ENCODE data around the gene HYAL2. TPM values are rescaled to one million over a fixed set of nuclear protein-coding genes. Genes with fewer than 3 reads are reported as not detected.

Gene HYAL2
- total RNA-seq, 1 experiment from 2014 or later = 30.1 TPM

DNA sequence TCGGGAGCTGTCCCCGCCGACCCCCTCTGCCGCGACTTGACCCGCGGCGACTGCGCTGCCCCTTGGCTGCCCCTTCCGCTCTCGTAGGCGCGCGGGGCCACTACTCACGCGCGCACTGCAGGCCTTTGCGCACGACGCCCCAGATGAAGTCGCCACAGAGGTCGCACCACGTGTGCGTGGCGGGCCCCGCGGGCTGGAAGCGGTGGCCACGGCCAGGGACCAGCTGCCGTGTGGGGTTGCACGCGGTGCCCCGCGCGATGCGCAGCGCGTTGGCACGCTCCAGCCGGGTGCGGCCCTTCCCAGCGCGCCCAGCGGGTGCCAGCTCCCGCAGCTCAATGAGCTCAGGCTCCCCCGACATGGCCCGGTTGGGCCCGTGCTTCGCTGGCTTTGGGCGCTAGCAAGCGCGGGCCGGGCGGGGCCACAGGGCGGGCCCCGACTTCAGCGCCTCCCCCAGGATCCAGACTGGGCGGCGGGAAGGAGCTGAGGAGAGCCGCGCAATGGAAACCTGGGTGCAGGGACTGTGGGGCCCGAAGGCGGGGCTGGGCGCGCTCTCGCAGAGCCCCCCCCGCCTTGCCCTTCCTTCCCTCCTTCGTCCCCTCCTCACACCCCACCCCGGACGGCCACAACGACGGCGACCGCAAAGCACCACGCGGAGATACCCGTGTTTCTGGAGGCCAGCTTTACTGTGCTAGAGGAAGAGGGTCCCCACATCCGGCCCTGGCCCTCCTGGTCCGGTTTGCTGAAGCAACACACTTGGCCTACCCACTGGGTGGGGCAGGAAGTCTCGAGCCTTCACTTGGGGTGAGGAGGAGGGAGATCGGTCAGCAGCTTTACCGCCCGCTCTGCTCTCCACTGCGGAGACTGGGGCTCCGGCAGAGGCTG lies 18.1 kb upstream of the HYAL2 start, which contains the start of gene RASSF1:
RASSF1 (minus strand) TSS at position 389 of the 882 bp plus-strand sequence; CDS start at position 358, 31 bp downstream.
- peaks cover 12% of the 10 kb centered on the region for H3K4me1 ChIP-seq
- Mint-ChIP-seq H3K9me3 (ENCODE audit: unreplicated experiment) (no peaks in the 10 kb centered on the region), H3K4me1 (ENCODE audit: low read depth, unreplicated experiment) (peaks cover 12% of the 10 kb centered on the region), H3K27me3 (ENCODE audit: insufficient read depth, unreplicated experiment) (no peaks in the 10 kb centered on the region), H3K36me3 (ENCODE audit: insufficient read depth, unreplicated experiment) (peaks cover 23% of the 10 kb centered on the region), H3K4me3 (ENCODE audit: unreplicated experiment) (peak within 1 kb of the TSS; percentile 15), H3K27ac (ENCODE audit: unreplicated experiment) (no peak within 1 kb of the TSS)
- BruUV-seq (replicated peaks) = no TSS peak
- peak in 1 of 2 experiments; percentile 34 for DNase-seq
- ChIA-PET CTCF (interaction anchor here (0.9 kb wide), 1 partner anchor 11 kb away, joined by 3 read pairs; no protein-coding TSS in a partner anchor), POLR2A (no interaction called here)
- intact Hi-C loops (cut with micrococcal nuclease; ENCODE audit: unreplicated experiment) = no loop called here
- H3K9me3 ChIP-seq = no peaks in the 10 kb centered on the region
- no peaks in the 10 kb centered on the region for H3K36me3 ChIP-seq (ENCODE audit: control insufficient read depth, insufficient read depth, low read length)
- TF ChIP-seq, protein P1, sequence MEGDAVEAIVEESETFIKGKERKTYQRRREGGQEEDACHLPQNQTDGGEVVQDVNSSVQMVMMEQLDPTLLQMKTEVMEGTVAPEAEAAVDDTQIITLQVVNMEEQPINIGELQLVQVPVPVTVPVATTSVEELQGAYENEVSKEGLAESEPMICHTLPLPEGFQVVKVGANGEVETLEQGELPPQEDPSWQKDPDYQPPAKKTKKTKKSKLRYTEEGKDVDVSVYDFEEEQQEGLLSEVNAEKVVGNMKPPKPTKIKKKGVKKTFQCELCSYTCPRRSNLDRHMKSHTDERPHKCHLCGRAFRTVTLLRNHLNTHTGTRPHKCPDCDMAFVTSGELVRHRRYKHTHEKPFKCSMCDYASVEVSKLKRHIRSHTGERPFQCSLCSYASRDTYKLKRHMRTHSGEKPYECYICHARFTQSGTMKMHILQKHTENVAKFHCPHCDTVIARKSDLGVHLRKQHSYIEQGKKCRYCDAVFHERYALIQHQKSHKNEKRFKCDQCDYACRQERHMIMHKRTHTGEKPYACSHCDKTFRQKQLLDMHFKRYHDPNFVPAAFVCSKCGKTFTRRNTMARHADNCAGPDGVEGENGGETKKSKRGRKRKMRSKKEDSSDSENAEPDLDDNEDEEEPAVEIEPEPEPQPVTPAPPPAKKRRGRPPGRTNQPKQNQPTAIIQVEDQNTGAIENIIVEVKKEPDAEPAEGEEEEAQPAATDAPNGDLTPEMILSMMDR (IDR thresholded peaks at IDR 0.05; ENCODE audit: insufficient read depth in 1 of 2, low read depth in 1 of 2, low read length in 1 of 2, severe bottlenecking in 1 of 2, unreplicated experiment in 1 of 2) = no peak
- H3K27me3 ChIP-seq (replicated peaks; ENCODE audit: control insufficient read depth, insufficient read depth, low read length) = no peaks in the 10 kb centered on the region
- H3K4me3 ChIP-seq (ENCODE audit: low read depth, low read length) = peak within 1 kb of the TSS; percentile 37

DNA sequence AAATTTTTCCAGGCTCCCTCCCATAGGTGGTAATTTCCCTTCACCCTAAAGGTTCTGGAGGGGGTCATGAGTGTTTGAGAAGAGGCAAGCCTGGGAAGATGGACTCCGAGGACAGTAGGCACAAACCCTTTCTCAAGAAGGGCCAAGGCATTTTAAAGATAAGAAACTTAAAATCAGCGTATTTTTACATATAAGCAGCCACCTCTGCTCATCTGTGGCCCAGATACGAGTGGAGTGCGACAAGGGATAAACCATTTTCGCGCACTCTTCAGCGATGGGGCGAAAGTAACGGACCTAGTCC lies 17.6 kb upstream of the HYAL2 start:
- H3K27me3 ChIP-seq (replicated peaks; ENCODE audit: control insufficient read depth, insufficient read depth, low read length) = no peaks in the 10 kb centered on the region
- Mint-ChIP-seq H3K4me3 (ENCODE audit: unreplicated experiment) (peak overlapping the region; percentile 15), H3K36me3 (ENCODE audit: insufficient read depth, unreplicated experiment) (peaks cover 29% of the 10 kb centered on the region), H3K4me1 (ENCODE audit: low read depth, unreplicated experiment) (peaks cover 11% of the 10 kb centered on the region), H3K9me3 (ENCODE audit: unreplicated experiment) (no peaks in the 10 kb centered on the region), H3K27me3 (ENCODE audit: insufficient read depth, unreplicated experiment) (no peaks in the 10 kb centered on the region), H3K27ac (ENCODE audit: unreplicated experiment) (no peak overlapping the region)
- TF ChIP-seq, protein P1 (IDR thresholded peaks at IDR 0.05; ENCODE audit: insufficient read depth in 1 of 2, low read depth in 1 of 2, low read length in 1 of 2, severe bottlenecking in 1 of 2, unreplicated experiment in 1 of 2) = no peak
- no peaks in the 10 kb centered on the region for H3K9me3 ChIP-seq
- H3K36me3 ChIP-seq (ENCODE audit: control insufficient read depth, insufficient read depth, low read length) = no peaks in the 10 kb centered on the region
- no peak for DNase-seq
- H3K4me3 ChIP-seq (ENCODE audit: low read depth, low read length) = peak overlapping the region; percentile 37
- CTCF ChIA-PET = interaction anchor here (0.9 kb wide), 1 partner anchor 11 kb away, joined by 3 read pairs; no protein-coding TSS in a partner anchor
- peaks cover 16% of the 10 kb centered on the region for H3K4me1 ChIP-seq
- no TSS peak for BruUV-seq (replicated peaks)
- POLR2A ChIA-PET = no interaction called here
- intact Hi-C loops (cut with micrococcal nuclease; ENCODE audit: unreplicated experiment) = no loop called here

DNA sequence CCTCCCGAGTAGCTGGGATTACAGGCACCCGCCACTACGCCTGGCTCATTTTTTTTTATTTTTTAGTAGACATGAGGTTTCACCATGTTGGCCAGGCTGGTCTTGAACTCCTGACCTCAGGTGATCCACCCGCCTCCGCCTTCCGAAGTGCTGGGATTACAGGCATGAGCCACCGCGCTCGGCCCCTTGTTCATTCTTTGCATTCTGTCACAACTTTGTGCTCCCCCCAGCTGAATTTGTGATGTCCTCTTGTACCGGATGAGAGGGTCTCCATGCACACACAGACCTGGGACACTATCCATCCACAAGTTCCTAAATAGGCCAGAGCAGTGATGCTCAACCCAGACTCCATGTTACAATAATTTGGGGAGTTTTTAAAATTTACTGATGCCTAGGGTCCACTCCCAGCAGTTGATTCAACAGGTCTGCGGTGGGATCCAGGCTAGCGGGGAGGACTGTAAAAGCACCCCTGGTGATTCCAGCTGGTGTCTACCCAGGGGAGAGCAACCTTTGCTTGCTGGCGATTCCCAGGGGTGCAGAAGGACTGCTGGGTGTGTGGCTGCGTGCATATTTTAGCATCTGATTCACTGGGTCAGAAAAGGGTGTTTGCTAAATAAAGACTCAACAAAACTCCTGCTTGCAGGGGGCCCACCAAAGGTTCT lies 17.1 kb upstream of the HYAL2 start:
- H3K36me3 ChIP-seq (ENCODE audit: control insufficient read depth, insufficient read depth, low read length) = no peaks in the 10 kb centered on the region
- peaks cover 11% of the 10 kb centered on the region for H3K4me1 Mint-ChIP-seq (ENCODE audit: low read depth, unreplicated experiment)
- no peak overlapping the region for H3K27ac Mint-ChIP-seq (ENCODE audit: unreplicated experiment)
- TF ChIP-seq, protein P1 (IDR thresholded peaks at IDR 0.05; ENCODE audit: insufficient read depth in 1 of 2, low read depth in 1 of 2, low read length in 1 of 2, severe bottlenecking in 1 of 2, unreplicated experiment in 1 of 2) = no peak
- H3K36me3 Mint-ChIP-seq (ENCODE audit: insufficient read depth, unreplicated experiment) = peaks cover 33% of the 10 kb centered on the region
- H3K4me3 ChIP-seq (ENCODE audit: low read depth, low read length) = no peak overlapping the region
- H3K9me3 ChIP-seq = no peaks in the 10 kb centered on the region
- CTCF ChIA-PET = no interaction called here
- intact Hi-C loops (cut with micrococcal nuclease; ENCODE audit: unreplicated experiment) = no loop called here
- peaks cover 16% of the 10 kb centered on the region for H3K4me1 ChIP-seq
- POLR2A ChIA-PET = no interaction called here
- DNase-seq = no peak
- BruUV-seq (replicated peaks) = no TSS peak
- no peaks in the 10 kb centered on the region for H3K9me3 Mint-ChIP-seq (ENCODE audit: unreplicated experiment)
- no peaks in the 10 kb centered on the region for H3K27me3 ChIP-seq (replicated peaks; ENCODE audit: control insufficient read depth, insufficient read depth, low read length)
- H3K27me3 Mint-ChIP-seq (ENCODE audit: insufficient read depth, unreplicated experiment) = no peaks in the 10 kb centered on the region
- H3K4me3 Mint-ChIP-seq (ENCODE audit: unreplicated experiment) = peak overlapping the region; percentile 15

Data from Caco-2 (cell line).